Stimulated activated CD4-positive, alpha-beta T cell treated with anti-CD3 and anti-CD28 coated beads, Interleukin-4, amount 100 ng/mL, for 24 hours (primary cell): ENCODE data around the gene IL31.

Source experiments
- DNase-seq: peaks from one replicate; pipeline ENCODE4 v3.0.0-alpha.2; 2020

IL31 gene

GRCh38 chr12:122126713-122127597, 47.1 kb downstream of the IL31 start:
- no peak for DNase-seq

- no peak for DNase-seq
These were observed 47.7 kb downstream of the IL31 start for GRCh38 chr12:122126342-122126635.

DNA sequence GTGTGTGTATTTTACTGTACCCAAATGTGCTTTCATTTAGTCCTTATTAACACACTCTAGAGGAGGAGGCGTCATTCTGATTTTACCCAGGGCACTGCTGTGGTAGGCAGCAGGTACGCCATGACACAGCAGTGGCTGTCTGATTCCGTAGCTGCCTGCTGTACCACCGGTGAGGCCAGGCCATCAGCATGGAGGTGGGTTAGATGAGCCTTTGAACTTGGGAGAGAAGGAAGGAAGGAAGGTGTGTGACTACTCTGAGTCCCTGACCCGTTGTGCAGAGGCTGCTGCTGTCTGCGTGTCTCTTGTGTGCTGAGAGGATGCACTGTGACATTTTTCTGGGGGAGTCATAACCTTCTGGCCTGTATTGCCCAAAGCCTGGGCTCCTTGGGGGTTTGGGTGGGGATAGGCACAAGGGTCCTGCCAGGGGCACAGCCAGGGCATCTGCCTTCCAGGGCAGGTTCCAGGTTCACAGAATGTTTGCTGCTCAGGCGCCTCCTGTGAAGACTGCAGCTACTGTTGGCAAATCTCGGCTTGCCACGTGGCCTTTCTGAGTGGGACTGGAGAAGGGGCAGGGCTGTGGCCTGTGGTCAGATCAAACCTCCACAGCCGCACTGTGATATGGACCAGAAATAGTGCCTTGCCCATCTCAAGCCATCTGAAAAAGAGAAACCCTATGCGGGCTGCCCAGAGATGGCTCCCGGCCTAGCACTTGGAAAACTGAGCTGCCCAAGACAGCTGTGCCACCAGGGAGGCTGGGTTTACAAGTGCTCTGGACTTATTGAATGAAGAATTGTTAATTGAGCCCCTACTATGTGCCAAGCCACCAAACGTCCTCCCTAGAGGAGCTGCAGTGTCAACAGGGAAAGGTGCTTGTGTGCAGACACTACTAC, 48.3 kb downstream of the IL31 start:
- DNase-seq: no peak

DNA sequence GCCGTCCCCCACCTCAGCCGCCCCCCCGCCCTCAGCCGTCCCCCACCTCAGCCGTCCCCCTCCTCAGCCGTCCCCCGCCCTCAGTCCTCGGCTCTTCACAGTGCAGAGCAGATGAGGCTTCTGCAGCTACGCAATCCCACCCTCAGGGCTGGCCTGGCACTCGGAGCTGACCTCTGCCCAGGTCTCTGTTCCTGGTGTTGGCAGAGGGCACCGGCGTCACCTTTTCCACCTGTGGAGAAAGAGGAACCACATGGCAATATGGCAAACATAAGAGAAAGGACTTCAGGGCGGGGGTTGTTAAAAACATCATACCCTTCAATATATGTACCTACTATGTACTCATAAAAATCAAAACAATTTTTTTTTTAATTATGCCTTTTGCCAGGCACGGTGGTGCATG, 49.7 kb downstream of the IL31 start:
- DNase-seq: no peak

GRCh38 chr12:122123761-122124145, 50.3 kb downstream of the IL31 start:
- DNase-seq: no peak

- peak; percentile 79 for DNase-seq
These were observed 50.8 kb downstream of the IL31 start for GRCh38 chr12:122123051-122123760.
